ENCODE results near the gene DYNLT3.

Gene DYNLT3

GRCh38 chrX:37818031-37818430, 29.3 kb downstream of the DYNLT3 start:
- Histone ChIP-seq H3K36me3 (ENCODE audit: control insufficient read depth, insufficient read depth, low read length) (no peaks in the 10 kb centered on the region), H3K27ac (ENCODE audit: insufficient read depth, low read length, poor library complexity, severe bottlenecking) (no peak overlapping the region), H3K4me1 (ENCODE audit: control insufficient read depth, insufficient read depth, low read length, poor library complexity, severe bottlenecking) (no peaks in the 10 kb centered on the region), H3K4me3 (ENCODE audit: insufficient read depth, low read depth, low read length, poor library complexity, severe bottlenecking) (no peak overlapping the region), H3K9me3 (ENCODE audit: control insufficient read depth, low read length) (no peaks in the 10 kb centered on the region), H3K27me3 (replicated peaks; ENCODE audit: control insufficient read depth, insufficient read depth, low read length, poor library complexity, severe bottlenecking) (no peaks in the 10 kb centered on the region)
- no peak for DNase-seq

- no peaks in the 10 kb centered on the region for H3K27me3 ChIP-seq (replicated peaks; ENCODE audit: control insufficient read depth, insufficient read depth, low read length, poor library complexity, severe bottlenecking)
- no peak overlapping the region for H3K27ac ChIP-seq (ENCODE audit: insufficient read depth, low read length, poor library complexity, severe bottlenecking)
- no peaks in the 10 kb centered on the region for H3K36me3 ChIP-seq (ENCODE audit: control insufficient read depth, insufficient read depth, low read length)
- no peak overlapping the region for H3K4me3 ChIP-seq (ENCODE audit: insufficient read depth, low read depth, low read length, poor library complexity, severe bottlenecking)
- DNase-seq, result no peak
- no peaks in the 10 kb centered on the region for H3K4me1 ChIP-seq (ENCODE audit: control insufficient read depth, insufficient read depth, low read length, poor library complexity, severe bottlenecking)
- H3K9me3 ChIP-seq (ENCODE audit: control insufficient read depth, low read length), result no peaks in the 10 kb centered on the region
These were observed 29.8 kb downstream of the DYNLT3 start for GRCh38 chrX:37817579-37817978.

- Histone ChIP-seq H3K9me3 (ENCODE audit: control insufficient read depth, low read length) (no peaks in the 10 kb centered on the region), H3K27ac (ENCODE audit: insufficient read depth, low read length, poor library complexity, severe bottlenecking) (no peak overlapping the region), H3K36me3 (ENCODE audit: control insufficient read depth, insufficient read depth, low read length) (no peaks in the 10 kb centered on the region), H3K4me1 (ENCODE audit: control insufficient read depth, insufficient read depth, low read length, poor library complexity, severe bottlenecking) (no peaks in the 10 kb centered on the region), H3K4me3 (ENCODE audit: insufficient read depth, low read depth, low read length, poor library complexity, severe bottlenecking) (no peak overlapping the region), H3K27me3 (replicated peaks; ENCODE audit: control insufficient read depth, insufficient read depth, low read length, poor library complexity, severe bottlenecking) (no peaks in the 10 kb centered on the region)
- no peak for DNase-seq
These were observed 30.2 kb downstream of the DYNLT3 start for GRCh38 chrX:37817176-37817575.

- DNase-seq, result no peak
- Histone ChIP-seq H3K27me3 (replicated peaks; ENCODE audit: control insufficient read depth, insufficient read depth, low read length, poor library complexity, severe bottlenecking) (no peaks in the 10 kb centered on the region), H3K36me3 (ENCODE audit: control insufficient read depth, insufficient read depth, low read length) (no peaks in the 10 kb centered on the region), H3K27ac (ENCODE audit: insufficient read depth, low read length, poor library complexity, severe bottlenecking) (no peak overlapping the region), H3K9me3 (ENCODE audit: control insufficient read depth, low read length) (no peaks in the 10 kb centered on the region), H3K4me3 (ENCODE audit: insufficient read depth, low read depth, low read length, poor library complexity, severe bottlenecking) (no peak overlapping the region), H3K4me1 (ENCODE audit: control insufficient read depth, insufficient read depth, low read length, poor library complexity, severe bottlenecking) (no peaks in the 10 kb centered on the region)
These were observed 30.6 kb downstream of the DYNLT3 start for GRCh38 chrX:37816766-37817165.

- Histone ChIP-seq H3K4me1 (ENCODE audit: control insufficient read depth, insufficient read depth, low read length, poor library complexity, severe bottlenecking) (no peaks in the 10 kb centered on the region), H3K4me3 (ENCODE audit: insufficient read depth, low read depth, low read length, poor library complexity, severe bottlenecking) (no peak overlapping the region), H3K36me3 (ENCODE audit: control insufficient read depth, insufficient read depth, low read length) (no peaks in the 10 kb centered on the region), H3K9me3 (ENCODE audit: control insufficient read depth, low read length) (no peaks in the 10 kb centered on the region), H3K27me3 (replicated peaks; ENCODE audit: control insufficient read depth, insufficient read depth, low read length, poor library complexity, severe bottlenecking) (no peaks in the 10 kb centered on the region), H3K27ac (ENCODE audit: insufficient read depth, low read length, poor library complexity, severe bottlenecking) (no peak overlapping the region)
- no peak for DNase-seq
These were observed 32.0 kb downstream of the DYNLT3 start for GRCh38 chrX:37815366-37815765.

GRCh38 chrX:37813570-37813969, 33.8 kb downstream of the DYNLT3 start:
- H3K27me3 ChIP-seq (replicated peaks; ENCODE audit: control insufficient read depth, insufficient read depth, low read length, poor library complexity, severe bottlenecking), result no peaks in the 10 kb centered on the region

GRCh38 chrX:37812110-37812509, 35.3 kb downstream of the DYNLT3 start:
- Histone ChIP-seq H3K9me3 (ENCODE audit: control insufficient read depth, low read length) (no peaks in the 10 kb centered on the region), H3K36me3 (ENCODE audit: control insufficient read depth, insufficient read depth, low read length) (no peaks in the 10 kb centered on the region), H3K27ac (ENCODE audit: insufficient read depth, low read length, poor library complexity, severe bottlenecking) (no peak overlapping the region), H3K27me3 (replicated peaks; ENCODE audit: control insufficient read depth, insufficient read depth, low read length, poor library complexity, severe bottlenecking) (no peaks in the 10 kb centered on the region), H3K4me1 (ENCODE audit: control insufficient read depth, insufficient read depth, low read length, poor library complexity, severe bottlenecking) (no peaks in the 10 kb centered on the region), H3K4me3 (ENCODE audit: insufficient read depth, low read depth, low read length, poor library complexity, severe bottlenecking) (no peak overlapping the region)
- no peak for DNase-seq

More at GRCh38 chrX:37813570-37813969, 33.8 kb downstream of the DYNLT3 start:
- Histone ChIP-seq H3K4me1 (ENCODE audit: control insufficient read depth, insufficient read depth, low read length, poor library complexity, severe bottlenecking) (no peaks in the 10 kb centered on the region), H3K9me3 (ENCODE audit: control insufficient read depth, low read length) (no peaks in the 10 kb centered on the region), H3K4me3 (ENCODE audit: insufficient read depth, low read depth, low read length, poor library complexity, severe bottlenecking) (no peak overlapping the region), H3K27ac (ENCODE audit: insufficient read depth, low read length, poor library complexity, severe bottlenecking) (no peak overlapping the region), H3K36me3 (ENCODE audit: control insufficient read depth, insufficient read depth, low read length) (no peaks in the 10 kb centered on the region)
- DNase-seq, result no peak

- no peak for DNase-seq
- Histone ChIP-seq H3K27ac (ENCODE audit: insufficient read depth, low read length, poor library complexity, severe bottlenecking) (no peak overlapping the region), H3K36me3 (ENCODE audit: control insufficient read depth, insufficient read depth, low read length) (no peaks in the 10 kb centered on the region), H3K4me3 (ENCODE audit: insufficient read depth, low read depth, low read length, poor library complexity, severe bottlenecking) (no peak overlapping the region), H3K4me1 (ENCODE audit: control insufficient read depth, insufficient read depth, low read length, poor library complexity, severe bottlenecking) (no peaks in the 10 kb centered on the region), H3K9me3 (ENCODE audit: control insufficient read depth, low read length) (no peaks in the 10 kb centered on the region), H3K27me3 (replicated peaks; ENCODE audit: control insufficient read depth, insufficient read depth, low read length, poor library complexity, severe bottlenecking) (no peaks in the 10 kb centered on the region)
These were observed 37.4 kb downstream of the DYNLT3 start for GRCh38 chrX:37809970-37810369.

- no peak for DNase-seq
- Histone ChIP-seq H3K9me3 (ENCODE audit: control insufficient read depth, low read length) (no peaks in the 10 kb centered on the region), H3K4me3 (ENCODE audit: insufficient read depth, low read depth, low read length, poor library complexity, severe bottlenecking) (no peak overlapping the region), H3K36me3 (ENCODE audit: control insufficient read depth, insufficient read depth, low read length) (no peaks in the 10 kb centered on the region), H3K27me3 (replicated peaks; ENCODE audit: control insufficient read depth, insufficient read depth, low read length, poor library complexity, severe bottlenecking) (no peaks in the 10 kb centered on the region), H3K27ac (ENCODE audit: insufficient read depth, low read length, poor library complexity, severe bottlenecking) (no peak overlapping the region), H3K4me1 (ENCODE audit: control insufficient read depth, insufficient read depth, low read length, poor library complexity, severe bottlenecking) (no peaks in the 10 kb centered on the region)
These were observed 44.3 kb downstream of the DYNLT3 start for GRCh38 chrX:37803057-37803456.

- Histone ChIP-seq H3K27ac (ENCODE audit: insufficient read depth, low read length, poor library complexity, severe bottlenecking) (no peak overlapping the region), H3K27me3 (replicated peaks; ENCODE audit: control insufficient read depth, insufficient read depth, low read length, poor library complexity, severe bottlenecking) (no peaks in the 10 kb centered on the region), H3K36me3 (ENCODE audit: control insufficient read depth, insufficient read depth, low read length) (no peaks in the 10 kb centered on the region), H3K9me3 (ENCODE audit: control insufficient read depth, low read length) (no peaks in the 10 kb centered on the region), H3K4me1 (ENCODE audit: control insufficient read depth, insufficient read depth, low read length, poor library complexity, severe bottlenecking) (no peaks in the 10 kb centered on the region), H3K4me3 (ENCODE audit: insufficient read depth, low read depth, low read length, poor library complexity, severe bottlenecking) (no peak overlapping the region)
- DNase-seq, result no peak
These were observed 45.3 kb downstream of the DYNLT3 start for GRCh38 chrX:37802028-37802427.

GRCh38 chrX:37800717-37801116, 46.7 kb downstream of the DYNLT3 start:
- Histone ChIP-seq H3K27ac (ENCODE audit: insufficient read depth, low read length, poor library complexity, severe bottlenecking) (no peak overlapping the region), H3K36me3 (ENCODE audit: control insufficient read depth, insufficient read depth, low read length) (no peaks in the 10 kb centered on the region), H3K4me1 (ENCODE audit: control insufficient read depth, insufficient read depth, low read length, poor library complexity, severe bottlenecking) (peaks cover 4% of the 10 kb centered on the region), H3K4me3 (ENCODE audit: insufficient read depth, low read depth, low read length, poor library complexity, severe bottlenecking) (no peak overlapping the region), H3K9me3 (ENCODE audit: control insufficient read depth, low read length) (no peaks in the 10 kb centered on the region), H3K27me3 (replicated peaks; ENCODE audit: control insufficient read depth, insufficient read depth, low read length, poor library complexity, severe bottlenecking) (no peaks in the 10 kb centered on the region)
- DNase-seq, result no peak
